Mesothelial cell of epicardium (in vitro differentiated cells): Measurements from ENCODE around the gene GPSM3. TPM values are rescaled to one million over a fixed set of nuclear protein-coding genes. Genes with fewer than 3 reads are reported as not detected.

Source experiments
- DNase-seq, 2 experiments: peaks; one replicate each; pipeline ENCODE4 v3.0.0; 2021; ENCODE audit warnings: low spot score in 2 of 2; ENCODE audit not compliant: unreplicated experiment in 2 of 2
- H3K27ac Mint-ChIP-seq: 2 replicates; pipeline ENCODE4 v1.8.0; 2021; ENCODE audit warnings: mixed read lengths
- H3K27me3 Mint-ChIP-seq: 2 replicates; pipeline ENCODE4 v1.8.0; 2021; ENCODE audit warnings: low read depth, mixed read lengths
- H3K36me3 Mint-ChIP-seq: 2 replicates; pipeline ENCODE4 v1.8.0; 2021; ENCODE audit warnings: mixed read lengths
- H3K4me1 Mint-ChIP-seq: 2 replicates; pipeline ENCODE4 v1.8.0; 2021; ENCODE audit warnings: mixed read lengths
- H3K4me3 Mint-ChIP-seq: 2 replicates; pipeline ENCODE4 v1.8.0; 2021; ENCODE audit warnings: mild to moderate bottlenecking, moderate library complexity, mixed read lengths
- H3K9me3 Mint-ChIP-seq: 2 replicates; pipeline ENCODE4 v1.8.0; 2021; ENCODE audit warnings: mixed read lengths
- total RNA-seq: library from RNA; stranded (reverse); gene quantifications from 3 replicates; pipeline ENCODE4 v1.2.1, GENCODE V29; 2021
- TF ChIP-seq, protein P1 (sequence below): fragments of 200-600 bp; sonication (generic); IDR thresholded peaks from one replicate; pipeline ENCODE4 v1.5.0; 2021; ENCODE audit warnings: antibody characterized with exemption; ENCODE audit not compliant: unreplicated experiment

GPSM3 gene
- total RNA-seq, 1 donor from 2014 or later = 7.6 TPM

DNA sequence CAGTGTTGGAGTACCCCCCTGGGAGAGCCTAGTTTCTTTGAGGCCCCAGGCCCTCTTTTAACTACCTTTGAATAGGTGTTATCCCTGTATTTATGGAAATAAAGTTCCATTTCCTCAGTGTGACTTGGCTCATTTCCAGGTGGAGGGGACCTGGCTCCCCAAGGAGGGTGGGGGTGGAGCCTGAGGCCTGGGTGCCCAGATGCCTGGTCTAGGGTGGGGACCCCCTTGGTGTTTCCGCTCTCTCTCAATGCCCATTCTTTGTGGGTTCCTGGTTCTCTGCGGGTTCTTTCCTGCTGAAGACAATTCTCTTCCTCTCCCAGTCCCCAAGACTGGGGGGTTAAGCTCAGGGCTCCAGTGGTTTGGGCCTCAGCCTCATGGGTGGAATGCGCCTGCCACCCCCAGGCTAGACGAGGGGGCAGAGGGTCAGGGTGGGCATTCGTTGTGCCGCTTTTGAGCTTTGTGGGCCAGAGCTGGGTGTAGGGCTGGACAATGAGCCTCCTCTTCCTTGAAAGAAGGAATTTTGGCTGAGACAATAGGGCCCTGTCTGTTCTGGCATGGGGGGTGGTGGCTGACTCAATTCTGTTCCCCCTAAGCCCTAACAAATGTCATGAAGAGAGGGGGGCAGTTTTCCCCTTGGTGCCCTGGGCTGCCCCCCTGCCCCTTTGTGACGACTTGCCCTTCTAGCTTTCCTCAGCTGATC, 28.7 kb downstream of the GPSM3 start:
- Mint-ChIP-seq H3K27me3 (no peaks in the 10 kb centered on the region), H3K4me1 (peaks cover 1% of the 10 kb centered on the region), H3K36me3 (peaks cover 34% of the 10 kb centered on the region), H3K9me3 (no peaks in the 10 kb centered on the region), H3K4me3 (no peak overlapping the region), H3K27ac (no peak overlapping the region)
- TF ChIP-seq, protein P1, sequence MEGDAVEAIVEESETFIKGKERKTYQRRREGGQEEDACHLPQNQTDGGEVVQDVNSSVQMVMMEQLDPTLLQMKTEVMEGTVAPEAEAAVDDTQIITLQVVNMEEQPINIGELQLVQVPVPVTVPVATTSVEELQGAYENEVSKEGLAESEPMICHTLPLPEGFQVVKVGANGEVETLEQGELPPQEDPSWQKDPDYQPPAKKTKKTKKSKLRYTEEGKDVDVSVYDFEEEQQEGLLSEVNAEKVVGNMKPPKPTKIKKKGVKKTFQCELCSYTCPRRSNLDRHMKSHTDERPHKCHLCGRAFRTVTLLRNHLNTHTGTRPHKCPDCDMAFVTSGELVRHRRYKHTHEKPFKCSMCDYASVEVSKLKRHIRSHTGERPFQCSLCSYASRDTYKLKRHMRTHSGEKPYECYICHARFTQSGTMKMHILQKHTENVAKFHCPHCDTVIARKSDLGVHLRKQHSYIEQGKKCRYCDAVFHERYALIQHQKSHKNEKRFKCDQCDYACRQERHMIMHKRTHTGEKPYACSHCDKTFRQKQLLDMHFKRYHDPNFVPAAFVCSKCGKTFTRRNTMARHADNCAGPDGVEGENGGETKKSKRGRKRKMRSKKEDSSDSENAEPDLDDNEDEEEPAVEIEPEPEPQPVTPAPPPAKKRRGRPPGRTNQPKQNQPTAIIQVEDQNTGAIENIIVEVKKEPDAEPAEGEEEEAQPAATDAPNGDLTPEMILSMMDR = no peak
- DNase-seq = no peak

GRCh38 chr6:32158052-32158451, 34.4 kb downstream of the GPSM3 start:
- Mint-ChIP-seq H3K36me3 (peaks cover 24% of the 10 kb centered on the region), H3K4me1 (peaks cover 19% of the 10 kb centered on the region), H3K4me3 (no peak overlapping the region), H3K27me3 (no peaks in the 10 kb centered on the region), H3K27ac (no peak overlapping the region), H3K9me3 (no peaks in the 10 kb centered on the region)
- no peak for DNase-seq
- TF ChIP-seq, protein P1 = no peak

DNA sequence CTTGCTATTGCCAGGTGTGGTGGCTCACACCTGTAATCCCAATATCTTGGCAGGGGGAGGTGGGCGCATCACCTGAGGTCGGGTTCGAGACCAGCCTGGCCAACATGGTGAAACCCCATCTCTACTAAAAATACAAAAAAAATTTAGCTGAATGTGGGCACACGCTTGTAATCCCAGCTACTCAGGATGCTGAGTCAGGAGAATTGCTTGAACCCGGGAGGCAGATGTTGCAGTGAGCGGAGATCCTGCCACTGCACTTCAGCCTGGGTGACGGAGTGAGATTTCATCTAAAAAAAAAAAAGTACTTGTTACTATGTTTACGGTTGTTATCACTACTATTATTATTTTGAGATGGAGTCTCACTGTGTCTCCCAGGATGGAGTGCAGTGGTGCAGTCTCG, 35.6 kb downstream of the GPSM3 start:
- TF ChIP-seq, protein P1 = no peak
- no peak overlapping the region for H3K27ac Mint-ChIP-seq
- H3K36me3 Mint-ChIP-seq = peaks cover 19% of the 10 kb centered on the region
- H3K4me3 Mint-ChIP-seq = no peak overlapping the region
- no peaks in the 10 kb centered on the region for H3K27me3 Mint-ChIP-seq
- no peaks in the 10 kb centered on the region for H3K9me3 Mint-ChIP-seq
- no peak for DNase-seq
- H3K4me1 Mint-ChIP-seq = peaks cover 30% of the 10 kb centered on the region

DNA sequence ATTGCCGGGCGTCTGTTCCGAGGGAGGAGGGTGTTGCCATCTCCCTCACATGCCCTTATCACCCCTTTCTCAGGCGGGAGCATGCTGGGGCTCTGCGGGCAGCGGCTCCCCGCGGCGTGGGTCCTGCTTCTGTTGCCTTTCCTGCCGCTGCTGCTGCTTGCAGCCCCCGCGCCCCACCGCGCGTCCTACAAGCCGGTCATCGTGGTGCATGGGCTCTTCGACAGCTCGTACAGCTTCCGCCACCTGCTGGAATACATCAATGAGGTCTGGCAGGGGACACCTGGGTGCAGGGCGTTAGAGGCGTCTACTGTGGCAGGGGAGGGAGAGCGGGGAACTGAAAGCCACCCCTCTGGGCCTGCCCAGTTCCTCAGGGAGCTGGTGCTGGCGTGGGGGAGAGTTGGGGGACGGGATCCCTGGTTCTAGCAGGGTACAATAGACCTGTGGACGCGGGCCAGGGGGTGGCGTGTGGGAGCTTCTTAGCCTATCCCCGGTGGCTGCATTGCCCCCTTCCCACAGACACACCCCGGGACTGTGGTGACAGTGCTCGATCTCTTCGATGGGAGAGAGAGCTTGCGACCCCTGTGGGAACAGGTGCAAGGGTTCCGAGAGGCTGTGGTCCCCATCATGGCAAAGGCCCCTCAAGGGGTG, 37.8 kb downstream of the GPSM3 start:
- peak in 1 of 2 experiments; percentile 70 for DNase-seq
- H3K9me3 Mint-ChIP-seq = no peaks in the 10 kb centered on the region
- TF ChIP-seq, protein P1 = peak; percentile 45
- H3K27me3 Mint-ChIP-seq = peaks cover 5% of the 10 kb centered on the region
- H3K36me3 Mint-ChIP-seq = peaks cover 17% of the 10 kb centered on the region
- peak overlapping the region; percentile 99 for H3K4me3 Mint-ChIP-seq
- H3K27ac Mint-ChIP-seq = peak overlapping the region; percentile 99
- peaks cover 42% of the 10 kb centered on the region for H3K4me1 Mint-ChIP-seq

DNA sequence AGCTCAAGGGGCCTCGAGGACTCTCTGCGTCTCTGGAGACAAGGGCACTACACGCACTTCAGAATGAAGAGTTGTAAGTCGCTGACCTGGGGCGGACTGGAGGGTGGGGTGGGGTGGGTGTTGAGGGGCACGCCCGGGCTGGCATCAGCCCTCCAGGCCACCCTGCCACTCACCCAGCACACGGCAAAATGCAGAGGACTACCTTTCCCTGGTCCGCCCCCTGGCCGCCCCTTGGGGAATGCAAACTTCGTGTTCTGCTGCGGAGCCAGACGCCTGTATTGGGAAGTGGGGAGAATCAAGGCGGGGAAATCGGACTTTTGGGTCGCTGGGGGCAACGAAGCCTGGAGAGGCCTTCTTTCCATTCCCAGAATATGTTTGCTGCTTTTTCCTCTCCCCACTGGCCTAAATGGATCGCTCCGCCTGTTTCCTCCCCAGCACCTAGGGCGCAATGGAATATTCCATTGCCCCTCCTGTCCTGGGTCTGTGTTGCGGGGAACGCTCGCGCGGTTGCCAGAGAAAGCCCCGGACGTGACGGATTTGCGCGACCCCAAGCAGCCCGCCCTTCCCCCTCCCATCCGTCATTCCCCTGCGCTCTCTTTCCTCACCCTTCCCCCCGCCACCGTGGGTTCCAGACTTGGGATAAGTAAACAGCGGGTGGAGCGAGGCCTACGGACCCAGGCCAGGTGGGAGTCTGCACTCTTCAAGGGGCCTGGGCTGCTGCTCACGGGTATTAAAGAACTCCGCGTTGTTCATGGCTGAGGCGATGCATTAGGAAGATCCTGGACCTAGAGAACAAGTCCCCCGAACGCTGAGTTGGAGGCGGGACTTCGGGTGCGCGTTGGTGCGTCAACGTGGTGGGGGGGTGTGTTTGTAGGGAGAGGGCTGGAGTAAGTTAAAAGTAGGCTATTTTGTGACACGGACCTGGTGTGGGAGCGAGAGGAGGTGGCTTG, 38.6 kb downstream of the GPSM3 start, which contains the start of gene PPT2:
Gene PPT2 (plus strand): TSS at position 578 of the 950 bp plus-strand sequence. CDS start 454 bp downstream, outside the sequence.
- peaks cover 5% of the 10 kb centered on the region for H3K27me3 Mint-ChIP-seq
- peaks cover 42% of the 10 kb centered on the region for H3K4me1 Mint-ChIP-seq
- H3K27ac Mint-ChIP-seq = peak within 1 kb of the TSS; percentile 99
- DNase-seq = peak; percentile 69 to 82
- H3K4me3 Mint-ChIP-seq = peak within 1 kb of the TSS; percentile 99
- peaks cover 14% of the 10 kb centered on the region for H3K36me3 Mint-ChIP-seq
- no peaks in the 10 kb centered on the region for H3K9me3 Mint-ChIP-seq
- TF ChIP-seq, protein P1 = no peak
